ENCODE measurements around the gene NDUFB3. TPM values are rescaled to one million over a fixed set of nuclear protein-coding genes. Genes with fewer than 3 reads are reported as not detected.
A peak's percentile ranks its signal among the peaks of the same experiment; 100 is the strongest.
"Not testable (repeated sequence)": the region's sequence is repeated elsewhere in the genome, so short reads cannot be mapped to it uniquely, and the experiment has no call there.

Gene NDUFB3
- 100 to 1,000 TPM in 5 of 12 donors, 10 to 100 TPM in 6, not detected in 1; 47.9 to 114 (median 99.3) TPM for polyA plus RNA-seq (ENCODE audit: insufficient read length in 12 of 12)
- long read RNA-seq, donor 1, transcript NDUFB3-201 (3 exons, 755 nt) = major isoform, 109 of 296 reads
- long read RNA-seq, donor 1, partial matches to known transcripts = 185 of 296 reads
- long read RNA-seq, donor 1, other reads (novel, unspliced or antisense) = 0 of 296 reads
- long read RNA-seq, donor 2, transcript NDUFB3-201 (3 exons, 755 nt) = major isoform, 164 of 337 reads
- long read RNA-seq, donor 2, partial matches to known transcripts = 170 of 337 reads
- long read RNA-seq, donor 2, other reads (novel, unspliced or antisense) = 0 of 337 reads
- long read RNA-seq, donor 3, transcript NDUFB3-201 (3 exons, 755 nt) = major isoform, 55 of 124 reads
- long read RNA-seq, donor 3, partial matches to known transcripts = 68 of 124 reads
- long read RNA-seq, donor 3, other reads (novel, unspliced or antisense) = 0 of 124 reads
- long read RNA-seq, donor 4, transcript NDUFB3-201 (3 exons, 755 nt) = major isoform, 42 of 49 reads
- long read RNA-seq, donor 4, partial matches to known transcripts = 7 of 49 reads
- long read RNA-seq, donor 4, other reads (novel, unspliced or antisense) = 0 of 49 reads
- long read RNA-seq, donor 5, transcript NDUFB3-201 (3 exons, 755 nt) = major isoform, 140 of 305 reads
- long read RNA-seq, donor 5, partial matches to known transcripts = 163 of 305 reads
- long read RNA-seq, donor 5, other reads (novel, unspliced or antisense) = 0 of 305 reads
- long read RNA-seq, donor 6, transcript NDUFB3-201 (3 exons, 755 nt) = major isoform, 63 of 169 reads
- long read RNA-seq, donor 6, partial matches to known transcripts = 106 of 169 reads
- long read RNA-seq, donor 6, other reads (novel, unspliced or antisense) = 0 of 169 reads
- long read RNA-seq, donor 7, transcript NDUFB3-201 (3 exons, 755 nt) = major isoform, 74 of 91 reads
- long read RNA-seq, donor 7, partial matches to known transcripts = 15 of 91 reads
- long read RNA-seq, donor 7, other reads (novel, unspliced or antisense) = 0 of 91 reads
- long read RNA-seq, donor 8, transcript NDUFB3-201 (3 exons, 755 nt) = major isoform, 128 of 285 reads
- long read RNA-seq, donor 8, partial matches to known transcripts = 156 of 285 reads
- long read RNA-seq, donor 8, other reads (novel, unspliced or antisense) = 0 of 285 reads
- long read RNA-seq, donor 9, transcript NDUFB3-201 (3 exons, 755 nt) = major isoform, 91 of 114 reads
- long read RNA-seq, donor 9, partial matches to known transcripts = 20 of 114 reads
- long read RNA-seq, donor 9, other reads (novel, unspliced or antisense) = 0 of 114 reads
- long read RNA-seq, donor 10, transcript NDUFB3-201 (3 exons, 755 nt) = major isoform, 122 of 290 reads
- long read RNA-seq, donor 10, partial matches to known transcripts = 167 of 290 reads
- long read RNA-seq, donor 10, other reads (novel, unspliced or antisense) = 0 of 290 reads
- long read RNA-seq, donor 11, transcript NDUFB3-201 (3 exons, 755 nt) = major isoform, 153 of 340 reads
- long read RNA-seq, donor 11, partial matches to known transcripts = 185 of 340 reads
- long read RNA-seq, donor 11, other reads (novel, unspliced or antisense) = 0 of 340 reads

DNA sequence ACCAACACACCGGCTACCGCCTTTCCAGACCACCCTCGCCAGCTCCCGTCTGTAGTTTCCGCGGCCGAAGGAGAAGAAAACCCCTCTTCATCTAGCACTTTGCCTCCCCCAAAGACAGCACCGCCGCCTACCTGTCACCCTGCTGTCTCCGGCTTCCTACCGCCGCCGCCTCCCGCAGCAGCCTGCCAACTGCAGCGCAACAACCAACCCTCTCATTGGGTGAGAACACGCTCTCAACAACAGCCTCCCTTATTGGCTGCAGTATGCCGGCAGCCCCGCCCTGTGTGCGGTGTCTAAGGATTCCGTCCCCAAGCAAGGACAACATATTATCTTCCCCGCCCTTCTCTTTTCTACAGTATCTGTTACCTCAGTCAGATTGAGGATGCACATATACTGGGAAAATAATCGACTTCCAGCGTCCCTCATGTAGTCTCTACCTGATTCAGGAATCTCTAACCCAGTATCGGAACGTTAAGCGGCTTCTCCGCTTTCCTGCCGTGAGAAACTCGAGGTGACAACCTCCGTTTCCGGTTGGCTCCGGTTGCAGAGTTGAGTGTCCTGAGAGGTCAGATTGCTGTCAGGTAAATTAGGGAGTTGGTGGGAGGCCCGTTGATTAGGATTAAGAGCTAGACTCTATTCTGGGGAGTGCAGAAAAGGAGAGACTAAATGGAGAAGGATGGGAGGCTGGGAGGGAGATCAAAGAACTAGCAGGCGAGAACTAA lies at the start of gene NDUFB3, which contains the start of gene HYCC2:
TSS of gene NDUFB3 (plus strand) at position 523 of the 722 bp plus-strand sequence. CDS start 6,882 bp downstream, outside the sequence.
TSS of gene HYCC2 (minus strand) at position 193 of the 722 bp plus-strand sequence. CDS start 47,662 bp downstream, outside the sequence.
- DNase-seq = peak; percentile 97

DNA sequence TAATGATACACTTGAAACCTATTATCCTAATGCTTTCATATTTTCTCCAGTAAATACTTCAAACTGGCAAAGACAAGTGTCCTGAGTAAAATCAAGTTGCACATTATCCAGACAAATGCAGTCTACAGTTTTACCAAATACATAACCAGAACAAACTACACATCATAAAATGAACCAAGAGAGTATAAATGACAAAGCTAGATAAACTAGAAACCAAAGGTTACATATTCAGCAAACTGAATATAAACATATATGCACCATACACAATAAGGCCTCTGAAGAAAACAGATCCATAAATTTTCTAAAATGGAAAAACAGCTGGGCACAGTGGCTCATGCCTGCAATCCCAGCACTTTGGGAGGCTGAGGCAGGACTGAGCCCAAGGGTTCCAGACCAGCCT lies 47.3 kb upstream of the NDUFB3 start:
- DNase-seq = no peak

DNA sequence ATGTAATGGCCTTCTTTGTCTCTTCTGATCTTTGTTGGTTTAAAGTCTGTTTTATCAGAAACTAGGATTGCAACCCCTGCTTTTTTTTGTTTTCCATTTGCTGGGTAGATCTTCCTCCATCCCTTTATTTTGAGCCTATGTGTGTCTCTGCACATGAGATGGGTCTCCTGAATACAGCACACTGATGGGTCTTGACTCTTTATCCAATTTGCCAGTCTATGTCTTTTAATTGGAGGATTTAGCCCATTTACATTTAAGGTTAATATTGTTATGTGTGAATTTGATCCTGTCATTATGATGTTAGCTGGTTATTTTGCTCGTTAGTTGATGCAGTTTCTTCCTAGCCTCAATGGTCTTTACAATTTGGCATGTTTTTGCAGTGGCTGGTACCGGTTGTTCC lies 37.4 kb upstream of the NDUFB3 start:
- DNase-seq = not testable (repeated sequence)

DNA sequence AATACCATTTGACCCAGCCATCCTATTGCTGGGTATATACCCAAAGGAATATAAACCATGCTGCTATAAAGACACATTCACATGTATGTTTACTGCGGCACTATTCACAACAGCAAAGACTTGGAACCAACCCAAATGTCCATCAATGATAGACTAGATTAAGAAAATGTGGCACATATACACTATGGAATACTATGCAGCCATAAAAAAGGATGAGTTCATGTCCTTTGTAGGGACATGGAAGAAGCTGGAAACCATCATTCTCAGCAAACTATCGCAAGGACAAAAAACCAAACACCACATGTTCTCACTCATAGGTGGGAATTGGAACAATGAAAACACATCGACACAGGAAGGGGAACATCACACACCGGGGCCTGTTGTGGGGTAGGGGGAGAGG lies 33.4 kb upstream of the NDUFB3 start:
- DNase-seq = not testable (repeated sequence)

DNA sequence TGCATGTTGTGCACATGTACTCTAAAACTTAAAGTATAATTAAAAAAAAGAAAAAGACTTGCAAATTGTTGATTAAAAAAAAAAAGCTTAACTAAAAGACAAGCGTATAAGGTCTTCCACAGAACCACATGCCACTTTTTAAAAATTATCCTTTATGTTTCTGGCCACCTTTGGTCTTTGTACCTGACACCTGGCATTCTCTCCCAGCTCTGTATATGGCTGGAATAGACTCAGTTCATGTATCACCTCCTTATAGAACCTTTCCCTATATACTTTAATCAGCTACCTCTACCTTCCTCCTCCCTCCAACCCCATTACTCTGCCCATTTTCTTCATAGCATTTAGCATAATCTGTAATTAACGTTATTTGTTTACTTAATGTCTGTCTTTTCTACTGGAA lies 32.9 kb upstream of the NDUFB3 start:
- DNase-seq = no peak

DNA sequence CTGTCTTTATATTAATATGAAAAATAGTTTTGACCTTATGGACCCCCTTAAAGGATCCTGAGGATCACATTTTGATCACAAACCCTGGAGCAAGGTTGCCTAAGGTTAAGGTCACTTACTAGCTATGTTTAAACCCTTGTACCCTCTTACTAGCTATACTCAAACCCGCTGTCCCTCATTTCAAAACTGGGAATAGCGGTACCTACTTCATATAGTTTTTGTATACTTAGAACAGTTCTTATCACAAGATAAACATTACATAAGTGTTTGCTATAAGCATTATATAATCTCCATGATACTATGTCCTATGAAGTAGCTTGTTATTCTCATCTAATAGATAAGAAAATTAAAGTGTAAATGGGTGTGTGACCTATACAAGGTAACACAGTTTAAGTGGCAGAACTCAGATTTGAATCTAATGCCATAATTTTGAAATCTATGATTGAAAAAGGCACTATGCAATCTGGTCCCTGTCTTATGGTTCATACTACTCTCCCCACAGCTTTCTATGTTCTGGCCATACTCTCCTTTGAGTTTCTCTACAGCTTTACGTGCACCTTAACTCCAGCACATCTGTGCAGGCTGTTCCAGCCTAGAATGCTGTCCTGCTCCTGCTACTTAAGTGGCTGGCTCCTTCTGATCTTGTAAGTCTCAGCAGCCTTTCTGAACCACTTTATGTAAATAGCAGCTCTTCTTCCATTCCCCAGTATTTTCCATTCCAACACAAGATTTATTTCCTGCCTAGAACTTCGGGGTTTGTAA lies 30.8 kb upstream of the NDUFB3 start:
- DNase-seq = no peak

DNA sequence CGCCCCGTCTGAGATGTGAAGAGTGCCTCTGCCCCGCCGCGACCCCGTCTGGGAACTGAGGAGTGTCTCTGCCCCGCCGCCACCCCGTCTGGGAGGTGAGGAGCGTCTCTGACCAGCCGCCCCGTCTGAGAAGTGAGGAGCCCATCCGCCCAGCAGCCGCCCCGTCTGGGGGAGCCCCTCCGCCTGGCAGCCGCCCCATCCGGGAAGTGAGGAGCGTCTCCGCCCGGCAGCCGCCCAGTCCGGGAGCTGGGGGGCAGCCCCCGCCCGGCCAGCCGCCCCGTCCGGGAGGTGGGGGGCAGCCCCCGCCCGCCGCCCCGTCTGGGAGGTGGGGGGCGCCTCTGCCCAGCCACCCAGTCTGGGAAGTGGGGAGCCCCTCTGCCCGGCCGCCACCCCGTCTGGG lies 29.4 kb upstream of the NDUFB3 start:
- DNase-seq = not testable (repeated sequence)

DNA sequence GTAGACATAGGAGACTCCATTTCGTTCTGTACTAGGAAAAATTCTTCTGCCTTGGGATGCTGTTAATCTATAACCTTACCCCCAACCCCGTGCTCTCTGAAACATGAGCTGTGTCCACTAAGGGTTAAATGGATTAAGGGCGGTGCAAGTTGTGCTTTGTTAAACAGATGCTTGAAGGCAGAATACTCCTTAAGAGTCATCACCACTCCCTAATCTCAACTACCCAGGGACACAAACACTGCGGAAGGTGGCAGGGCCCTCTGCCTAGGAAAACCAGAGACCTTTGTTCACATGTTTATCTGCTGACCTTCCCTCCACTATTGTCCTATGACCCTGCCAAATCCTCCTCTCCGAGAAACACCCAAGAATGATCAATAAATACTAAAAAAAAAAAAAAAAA lies 28.8 kb upstream of the NDUFB3 start:
- DNase-seq = not testable (repeated sequence)

DNA sequence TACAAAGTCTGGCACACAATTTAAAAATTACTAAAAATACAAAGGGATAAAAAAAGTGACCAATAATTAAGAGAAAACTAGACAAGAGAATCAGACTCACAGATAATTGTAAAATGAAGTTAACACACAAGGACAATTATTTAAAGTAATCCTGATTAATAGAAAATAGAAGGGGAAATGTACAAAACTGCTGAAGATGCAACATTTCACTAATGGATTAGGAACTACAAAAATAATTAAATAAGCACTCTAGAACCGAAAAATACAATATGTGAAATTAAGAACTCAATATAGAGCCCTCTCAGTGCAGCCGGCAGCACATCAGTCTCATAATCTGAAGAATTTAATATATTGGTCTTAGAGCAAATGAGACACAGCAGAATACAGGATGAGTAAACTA lies 24.9 kb upstream of the NDUFB3 start:
- no peak for DNase-seq

DNA sequence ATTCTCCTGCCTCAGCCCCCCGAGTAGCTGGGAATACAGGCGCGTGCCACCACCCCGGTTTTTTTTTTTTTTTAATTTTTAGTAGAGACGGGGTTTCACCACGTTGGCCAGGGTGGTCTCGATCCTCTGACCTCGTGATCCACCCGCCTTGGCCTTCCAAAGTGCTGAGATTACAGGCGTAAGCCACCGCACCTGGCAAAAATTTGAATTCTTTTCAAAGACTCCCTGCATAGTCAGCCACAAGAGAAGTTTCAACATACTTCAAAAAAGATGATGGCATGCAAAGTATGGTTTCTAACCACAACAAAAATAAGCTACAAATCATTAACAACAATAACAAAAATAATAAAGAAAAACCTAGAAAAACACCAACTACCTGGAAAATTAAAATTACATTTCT lies 22.3 kb upstream of the NDUFB3 start:
- no peak for DNase-seq

DNA sequence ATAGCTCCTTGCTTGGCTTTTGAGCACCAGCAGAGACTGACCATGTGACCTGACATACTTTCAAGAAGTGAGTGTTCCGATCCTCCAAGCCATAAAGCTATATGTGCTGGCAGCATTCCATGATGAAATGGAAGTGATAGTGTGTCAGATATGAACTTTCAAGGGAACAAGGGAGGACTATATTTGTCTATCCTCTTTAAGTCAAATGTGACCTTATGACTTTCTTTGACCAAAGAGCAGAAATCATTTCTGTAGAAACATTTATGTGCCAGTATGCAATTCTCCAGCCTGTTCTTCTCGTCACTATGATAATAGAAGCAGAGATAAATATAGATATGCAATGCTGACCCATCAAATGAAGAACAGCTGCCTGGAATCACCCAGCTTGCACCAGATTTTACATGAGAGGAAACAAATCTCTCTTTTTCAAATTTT lies 14.7 kb upstream of the NDUFB3 start:
- no peak for DNase-seq

DNA sequence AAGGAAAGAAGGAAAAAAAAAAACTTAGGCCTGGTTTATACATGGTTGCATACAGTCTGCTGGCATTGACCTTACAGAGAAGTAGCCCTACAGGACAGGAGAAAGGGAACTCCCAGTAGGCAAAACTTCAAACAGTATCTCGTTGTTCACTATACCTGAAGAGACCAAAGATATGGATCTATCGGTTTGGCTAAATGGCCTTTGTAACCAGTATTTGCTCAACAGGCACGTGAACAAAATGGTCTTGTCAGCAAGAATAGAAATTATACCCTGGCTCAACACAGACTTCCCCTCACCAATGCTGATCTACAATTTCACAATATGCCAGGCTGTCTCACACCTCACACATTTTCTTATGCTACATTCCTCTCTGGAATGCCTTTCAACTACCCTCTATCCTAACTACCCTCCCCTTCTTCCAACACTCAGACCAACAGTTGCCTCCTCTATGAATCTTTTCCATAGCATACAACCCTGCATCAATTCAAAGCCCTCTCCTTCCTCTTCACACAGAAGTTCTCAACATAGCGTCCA lies 14.0 kb upstream of the NDUFB3 start:
- DNase-seq = no peak

DNA sequence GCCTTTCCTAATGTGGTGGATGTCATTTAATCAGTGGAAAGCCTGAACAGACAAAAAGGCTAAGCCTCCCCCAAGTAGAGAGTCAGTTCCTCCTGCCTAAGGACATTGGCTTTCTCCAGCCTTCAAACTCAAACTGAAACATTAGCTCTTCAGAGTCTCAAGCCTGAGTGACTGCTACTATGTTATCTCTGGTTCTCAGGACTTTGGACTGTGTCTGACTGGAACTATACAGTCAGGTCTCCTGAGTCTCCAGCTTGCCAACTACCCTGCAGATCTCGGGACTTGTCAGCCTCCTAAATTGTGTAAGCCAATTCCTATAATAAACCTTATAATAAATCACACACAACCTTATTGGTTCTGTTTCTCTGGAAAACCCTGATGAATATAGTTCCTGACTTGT lies 12.9 kb upstream of the NDUFB3 start:
- DNase-seq = no peak

DNA sequence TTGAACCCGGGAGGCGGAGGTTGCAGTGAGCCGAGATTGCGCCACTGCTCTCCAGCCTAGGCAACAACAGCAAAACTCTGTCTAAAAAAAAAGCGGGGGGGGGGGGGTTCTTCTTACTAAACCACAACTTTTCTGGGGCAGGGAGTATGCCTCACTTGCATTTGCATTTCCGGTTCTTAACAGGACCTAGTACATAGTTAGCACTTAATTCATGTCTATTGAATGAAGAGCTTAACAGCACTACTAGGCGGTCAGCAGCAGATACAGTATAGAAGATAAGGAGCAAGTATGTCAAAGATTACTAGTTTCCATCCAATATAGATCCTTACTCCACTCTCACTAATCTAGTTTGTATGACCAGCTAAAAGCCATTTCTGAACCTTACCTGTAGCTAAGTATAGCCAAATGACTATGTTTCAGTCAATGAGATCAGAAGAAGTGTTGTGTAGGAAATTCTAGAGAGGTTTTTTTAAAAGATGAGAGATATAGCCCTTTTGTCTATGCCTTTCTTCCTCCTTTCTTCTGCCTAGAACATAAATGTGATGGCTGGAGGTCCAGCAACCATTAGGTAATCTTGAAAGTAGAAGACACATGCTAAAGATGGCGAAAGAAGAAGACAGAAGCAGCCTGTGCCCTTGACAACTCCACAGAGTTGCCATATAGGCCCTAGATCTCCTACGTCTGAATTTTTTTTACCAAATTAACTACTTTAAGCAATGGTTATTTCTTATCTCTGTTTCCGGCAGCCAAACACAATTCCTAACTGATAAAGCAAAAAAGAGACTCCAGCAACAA lies 11.6 kb upstream of the NDUFB3 start:
- DNase-seq = no peak

DNA sequence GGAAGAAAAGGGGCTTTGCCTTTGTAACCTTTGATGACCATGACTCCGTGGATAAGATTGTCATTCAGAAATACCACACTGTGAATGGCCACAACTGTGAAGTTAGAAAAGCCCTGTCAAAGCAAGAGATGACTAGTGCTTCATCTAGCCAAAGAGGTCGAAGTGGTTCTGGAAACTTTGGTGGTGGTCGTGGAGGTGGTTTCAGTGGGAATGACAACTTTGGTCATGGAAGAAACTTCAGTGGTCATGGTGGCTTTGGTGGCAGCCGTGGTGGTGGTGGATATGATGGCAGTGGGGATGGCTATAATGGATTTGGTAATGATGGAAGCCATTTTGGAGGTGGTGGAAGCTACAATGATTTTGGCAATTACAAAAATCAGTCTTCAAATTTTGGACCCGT lies 8.3 kb upstream of the NDUFB3 start:
- DNase-seq = not testable (repeated sequence)

DNA sequence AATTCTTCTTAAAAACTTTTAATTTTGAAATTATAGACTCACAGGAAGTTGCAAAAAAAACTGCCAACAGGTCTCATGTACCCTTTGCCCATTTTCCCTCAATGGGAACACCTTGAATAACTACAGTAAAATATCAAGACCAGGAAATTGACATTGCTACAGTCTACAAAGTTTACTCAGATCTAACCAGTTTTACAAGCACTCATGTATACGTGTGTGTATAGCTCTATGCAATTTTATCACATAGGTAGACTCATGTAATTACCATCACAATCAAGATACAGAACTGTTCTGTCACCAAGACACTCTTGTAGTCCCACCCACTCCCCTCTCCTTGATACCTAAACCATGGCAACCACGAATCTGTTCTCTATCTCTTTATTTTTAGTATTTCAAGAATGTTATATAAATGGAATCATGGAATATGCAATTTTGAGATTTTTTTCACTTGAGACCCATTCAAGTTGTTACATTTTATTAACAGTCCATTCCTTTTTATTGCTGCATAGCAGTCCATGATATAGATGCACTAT lies 6.9 kb upstream of the NDUFB3 start:
- DNase-seq = no peak

DNA sequence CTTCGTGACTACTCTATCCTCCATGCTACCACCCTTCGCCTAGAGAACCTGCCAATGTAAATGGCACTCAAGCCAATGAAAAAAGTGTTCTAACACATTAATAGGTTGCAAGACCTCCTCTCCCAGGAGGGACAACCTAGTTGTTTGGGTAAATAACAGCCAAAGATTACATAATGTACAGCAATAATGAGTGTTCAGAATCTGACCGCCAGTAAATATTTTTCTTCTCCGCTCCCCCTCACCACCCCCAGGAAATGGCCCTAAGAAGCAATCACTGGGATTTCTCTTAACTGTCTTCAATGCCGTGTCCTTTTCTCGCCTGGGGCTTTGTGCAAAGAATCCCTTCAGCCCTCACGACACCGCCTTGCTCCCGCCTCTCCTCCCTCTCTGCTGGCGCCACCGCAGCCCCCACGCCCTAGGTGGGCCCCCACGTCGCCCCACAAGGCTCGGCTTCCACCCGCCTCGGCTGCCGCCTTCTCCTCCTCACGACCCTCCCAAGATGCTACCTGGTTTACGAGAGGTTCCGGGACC lies 788 bp upstream of the NDUFB3 start:
- no peak for DNase-seq

DNA sequence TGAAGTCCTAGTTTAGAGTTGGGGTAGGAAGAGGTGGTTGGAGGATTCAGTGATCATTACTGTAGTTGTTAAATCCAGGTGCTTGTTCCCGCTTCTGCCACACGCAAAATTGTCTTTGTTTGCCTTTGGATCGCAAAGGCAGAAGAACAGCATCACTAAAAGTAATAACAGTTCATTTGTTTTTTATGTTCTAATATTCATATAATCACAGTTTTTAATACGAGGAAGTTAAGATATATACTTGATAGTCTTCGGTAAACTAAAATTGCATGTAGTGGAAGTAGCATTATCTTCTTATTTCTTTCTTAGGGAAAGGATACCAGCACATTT lies 365 bp downstream of the NDUFB3 start:
- no peak for DNase-seq

Data from muscle of arm (tissue), 14 donors.